Ovary (tissue), 9 donors: ENCODE measurements around the gene DRC3. TPM values are rescaled to one million over a fixed set of nuclear protein-coding genes. Genes with fewer than 3 reads are reported as not detected.

ENCODE experiments used
- DNase-seq, 5 donors: peaks; one replicate each; pipeline ENCODE4 v3.0.0-alpha.2; 2019 to 2020
- H3K27ac ChIP-seq, 2 donors: fragments of 200-600 bp; one replicate each; pipeline versions ENCODE4 v1.5.1 to v1.8.0; 2019 to 2022
- H3K27me3 ChIP-seq: fragments of 200-600 bp; one replicate; pipeline ENCODE4 v1.8.0; 2022
- H3K36me3 ChIP-seq: fragments of 200-600 bp; sonication (generic); one replicate; pipeline ENCODE4 v1.5.1; 2019
- H3K4me1 ChIP-seq: one replicate; pipeline ENCODE4 v1.8.1; 2013; ENCODE audit warnings: mild to moderate bottlenecking, moderate library complexity; ENCODE audit not compliant: insufficient read depth
- H3K4me3 ChIP-seq: fragments of 200-600 bp; sonication (generic); one replicate; pipeline ENCODE4 v1.5.1; 2017
- H3K9me3 ChIP-seq, 2 donors: fragments of 200-600 bp in 1 of 2; sonication (generic) in 1 of 2; one replicate each; pipeline versions ENCODE4 v1.5.1 to v1.8.1; 2013 to 2019; ENCODE audit warnings: mild to moderate bottlenecking in 1 of 2, moderate library complexity in 1 of 2
- EP300 ChIP-seq: sonication (generic); formaldehyde crosslinking; IDR thresholded peaks from one replicate; pipeline ENCODE4 v1.6.1; 2017; ENCODE audit warnings: antibody characterized with exemption
- POLR2A ChIP-seq: fragments of 450-650 bp; IDR thresholded peaks from one replicate; pipeline ENCODE4 v1.6.1; 2017; ENCODE audit warnings: antibody characterized with exemption, mild to moderate bottlenecking, moderate library complexity
- WGBS, 3 donors: extraction: QIAGEN DNeasy Blood & Tissue Kit in 1 of 3; methylation state at CpG; one replicate each; pipeline versions ENCODE4 v1.1.5 to v1.1.7; 2013 to 2017; 5-methylcytosine and 5-hydroxymethylcytosine counted together
- intact Hi-C, 4 donors: fragments of 100-400 bp; cut with DNase I; formaldehyde crosslinking; loops; one replicate each; pipeline versions ENCODE4 v1.11.0 to v1.15.1; 2022 to 2023
- polyA plus RNA-seq, 2 donors: library from polyadenylated mRNA; stranded (reverse); fragments of 200-250 nt in 1 of 2; fragments of 350-450 nt in 1 of 2; fragmentation: Illumina TruSeq in 1 of 2; extraction: RNeasy Lipid Tissue Mini Kit (QIAGEN cat#74804) in 1 of 2; gene quantifications; one replicate each; pipeline ENCODE4 v1.2.3, GENCODE V29; 2013 to 2014
- total RNA-seq, 7 donors: library from RNA; depleted of rRNA in 2 of 7; stranded (reverse); fragments of >200 nt in 2 of 7; fragmentation: NEBNext Ultra II Directional in 3 of 7; extraction: Animal tissue kit (Norgen Biotek cat#: 25700) in 3 of 7; gene quantifications; one replicate each; pipeline versions ENCODE4 v1.1.0 to v1.2.4, GENCODE V29; 2016 to 2023
- TF ChIP-seq, protein P1 (sequence below), 3 donors: fragments of 450-650 bp in 2 of 3; fragments of 200-600 bp in 1 of 3; IDR thresholded peaks; one replicate each; pipeline versions ENCODE4 v1.5.1 to v1.8.0; 2016 to 2022; ENCODE audit warnings: antibody characterized with exemption in 3 of 3, mild to moderate bottlenecking in 1 of 3
- donor health status: DM: no; HTN: no; CAD: no; lungs with moderate emphysema.
- donor health status: DM: no; HTN: no; CAD: no.
- donor health status: Bipolar disorder and iron deficiency.
- donor health status: DM: yes; HTN: yes; CAD: no.
- donor health status: DM: no; HTN: no; CAD: no.
- donor health status: DM: yes; HTN: yes; CAD: no.

DRC3 gene
- total and polyA plus RNA-seq, 9 donors = 3.6 to 35.3 (median 6.0) TPM

DNA sequence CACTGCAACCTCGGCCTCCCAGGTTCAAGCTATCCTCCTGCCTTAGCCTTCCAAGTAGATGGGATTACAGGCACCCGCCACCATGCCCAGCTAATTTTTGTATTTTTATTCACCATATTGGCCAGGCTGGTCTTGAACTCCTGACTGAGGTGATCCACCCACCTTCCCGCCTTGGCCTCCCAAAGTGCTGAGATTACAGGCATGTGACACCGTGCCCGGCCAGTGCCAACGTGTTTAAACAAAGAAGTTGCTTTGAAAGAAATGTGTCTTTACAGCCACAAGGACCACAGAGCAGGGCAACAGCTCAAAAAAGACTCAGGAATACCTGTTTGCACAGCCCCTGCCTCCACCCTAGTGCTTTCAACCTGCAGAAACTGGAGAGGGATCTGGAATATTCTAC lies 41.3 kb downstream of the DRC3 start:
- intact Hi-C loops = loop anchor here in 1 of 4 donors (10.0 kb wide), 1 partner anchor 139 kb away; no protein-coding TSS in a partner anchor
- no peaks in the 10 kb centered on the region for H3K9me3 ChIP-seq
- TF ChIP-seq EP300 = no peak
- TF ChIP-seq POLR2A = no peak
- TF ChIP-seq, protein P1, sequence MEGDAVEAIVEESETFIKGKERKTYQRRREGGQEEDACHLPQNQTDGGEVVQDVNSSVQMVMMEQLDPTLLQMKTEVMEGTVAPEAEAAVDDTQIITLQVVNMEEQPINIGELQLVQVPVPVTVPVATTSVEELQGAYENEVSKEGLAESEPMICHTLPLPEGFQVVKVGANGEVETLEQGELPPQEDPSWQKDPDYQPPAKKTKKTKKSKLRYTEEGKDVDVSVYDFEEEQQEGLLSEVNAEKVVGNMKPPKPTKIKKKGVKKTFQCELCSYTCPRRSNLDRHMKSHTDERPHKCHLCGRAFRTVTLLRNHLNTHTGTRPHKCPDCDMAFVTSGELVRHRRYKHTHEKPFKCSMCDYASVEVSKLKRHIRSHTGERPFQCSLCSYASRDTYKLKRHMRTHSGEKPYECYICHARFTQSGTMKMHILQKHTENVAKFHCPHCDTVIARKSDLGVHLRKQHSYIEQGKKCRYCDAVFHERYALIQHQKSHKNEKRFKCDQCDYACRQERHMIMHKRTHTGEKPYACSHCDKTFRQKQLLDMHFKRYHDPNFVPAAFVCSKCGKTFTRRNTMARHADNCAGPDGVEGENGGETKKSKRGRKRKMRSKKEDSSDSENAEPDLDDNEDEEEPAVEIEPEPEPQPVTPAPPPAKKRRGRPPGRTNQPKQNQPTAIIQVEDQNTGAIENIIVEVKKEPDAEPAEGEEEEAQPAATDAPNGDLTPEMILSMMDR (IDR thresholded peaks at IDR 0.05) = no peak
- no peak overlapping the region for H3K27ac ChIP-seq
- WGBS, 3 donors = 94 to 98% (median 97%) methylated on average over 6 of the region's 6 CpGs
- no peak for DNase-seq
- H3K4me1 ChIP-seq = peaks cover 5% of the 10 kb centered on the region
- H3K36me3 ChIP-seq = no peaks in the 10 kb centered on the region
- H3K27me3 ChIP-seq = no peaks in the 10 kb centered on the region
- H3K4me3 ChIP-seq = no peak overlapping the region

DNA sequence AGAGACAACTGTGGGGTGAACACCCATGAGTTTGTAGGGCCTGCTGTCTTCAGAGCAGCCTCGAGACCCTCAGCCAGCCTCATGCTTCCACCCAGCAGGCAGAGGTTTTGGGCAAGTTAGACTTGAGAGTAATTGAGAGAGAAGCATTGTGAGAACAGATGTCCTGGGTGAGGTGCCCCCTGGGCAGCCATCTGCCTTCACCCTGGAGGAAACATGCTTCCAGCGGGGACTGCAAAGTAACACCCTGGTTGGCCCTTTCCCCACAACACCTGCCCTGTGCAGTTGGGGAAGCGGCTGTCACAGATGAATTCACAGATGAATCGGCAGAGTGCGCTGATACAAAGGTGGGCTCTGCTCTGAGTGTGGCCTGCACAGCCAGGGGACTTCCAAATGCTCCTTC lies 42.9 kb downstream of the DRC3 start:
- 93 to 100% (median 97%) methylated on average over 5 of the region's 5 CpGs for WGBS, 3 donors
- no peak for DNase-seq
- no peaks in the 10 kb centered on the region for H3K27me3 ChIP-seq
- peaks cover 5% of the 10 kb centered on the region for H3K4me1 ChIP-seq
- H3K9me3 ChIP-seq = no peaks in the 10 kb centered on the region
- H3K4me3 ChIP-seq = no peak overlapping the region
- H3K27ac ChIP-seq = no peak overlapping the region
- TF ChIP-seq, protein P1 (IDR thresholded peaks at IDR 0.05) = no peak
- TF ChIP-seq POLR2A (no peak), EP300 (no peak)
- H3K36me3 ChIP-seq = no peaks in the 10 kb centered on the region
- intact Hi-C loops = loop anchor here in 1 of 4 donors (10.0 kb wide), 1 partner anchor 141 kb away; no protein-coding TSS in a partner anchor

DNA sequence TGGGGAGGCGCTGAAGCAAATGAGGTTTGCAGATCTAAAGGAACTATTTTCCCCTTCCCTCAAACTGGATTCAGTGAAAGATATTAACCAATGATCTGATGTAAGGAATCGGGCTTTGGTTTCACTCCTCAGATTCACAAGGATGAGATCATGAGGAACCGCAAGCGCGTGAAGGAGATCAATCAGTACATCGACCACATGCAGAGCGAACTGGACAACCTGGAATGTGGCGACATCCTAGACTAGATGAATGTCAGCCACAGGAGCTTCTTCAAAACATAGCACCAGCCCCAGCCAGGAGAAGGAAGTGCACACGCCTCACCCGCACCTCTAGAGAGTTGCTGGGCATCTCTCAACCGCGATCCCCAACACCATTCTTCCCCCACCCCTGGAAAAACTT lies 43.8 kb downstream of the DRC3 start:
- no peaks in the 10 kb centered on the region for H3K36me3 ChIP-seq
- H3K4me1 ChIP-seq = peaks cover 5% of the 10 kb centered on the region
- H3K9me3 ChIP-seq = no peaks in the 10 kb centered on the region
- H3K4me3 ChIP-seq = no peak overlapping the region
- intact Hi-C loops = loop anchor here in 1 of 4 donors (10.0 kb wide), 1 partner anchor 142 kb away; no protein-coding TSS in a partner anchor
- WGBS, 3 donors = 88 to 98% (median 88%) methylated on average over 12 of the region's 12 CpGs
- no peaks in the 10 kb centered on the region for H3K27me3 ChIP-seq
- TF ChIP-seq, protein P1 (IDR thresholded peaks at IDR 0.05) = no peak
- no peak for TF ChIP-seq POLR2A
- no peak for TF ChIP-seq EP300
- no peak overlapping the region for H3K27ac ChIP-seq
- no peak for DNase-seq

DNA sequence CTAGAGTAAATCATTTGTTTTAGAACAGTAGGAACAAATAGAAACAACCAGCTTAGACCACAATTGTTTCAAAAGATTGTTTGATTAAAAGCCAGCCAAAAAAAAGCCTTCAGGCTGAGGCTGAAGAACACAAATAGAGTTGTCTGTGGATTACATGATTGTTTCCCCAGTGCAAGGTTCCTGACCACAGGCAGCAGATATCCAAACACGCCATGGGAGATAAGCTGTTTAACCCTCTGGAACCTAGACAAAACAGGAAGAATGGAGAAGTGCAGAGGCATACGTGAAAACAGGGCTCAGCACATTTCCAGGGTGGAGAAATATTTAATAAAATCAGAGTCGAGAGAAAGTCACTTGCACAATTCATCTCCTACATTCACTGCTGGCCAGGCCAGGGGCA lies 45.3 kb downstream of the DRC3 start:
- WGBS, 3 donors = 8 to 31% (median 13%) methylated on average over 3 of the region's 3 CpGs
- H3K9me3 ChIP-seq = no peaks in the 10 kb centered on the region
- no peaks in the 10 kb centered on the region for H3K36me3 ChIP-seq
- no peaks in the 10 kb centered on the region for H3K27me3 ChIP-seq
- no peak overlapping the region for H3K4me3 ChIP-seq
- TF ChIP-seq EP300 = no peak
- no peak for TF ChIP-seq POLR2A
- TF ChIP-seq, protein P1 (IDR thresholded peaks at IDR 0.05) = no peak
- H3K4me1 ChIP-seq = peaks cover 5% of the 10 kb centered on the region
- intact Hi-C loops = loop anchor here in 1 of 4 donors (10.0 kb wide), 1 partner anchor 143 kb away; no protein-coding TSS in a partner anchor
- no peak overlapping the region for H3K27ac ChIP-seq
- no peak for DNase-seq
